ENCODE results near the gene PLAC9.
"Not testable (repeated sequence)": the region's sequence is repeated elsewhere in the genome, so short reads cannot be mapped to it uniquely, and the experiment has no call there.

PLAC9 gene

GRCh38 chr10:80132299-80133139 lies at the start of gene PLAC9:
TSS of gene PLAC9 (plus strand) at chr10:80132730. CDS start at chr10:80132763, 33 bp downstream.
- DNase-seq (ENCODE audit: low read depth), result no peak

- DNase-seq (ENCODE audit: low read depth), result no peak
Observed at GRCh38 chr10:80090121-80090520, 42.4 kb upstream of the PLAC9 start.

GRCh38 chr10:80094231-80094630 lies 38.3 kb upstream of the PLAC9 start:
- DNase-seq (ENCODE audit: low read depth), result no peak

- DNase-seq (ENCODE audit: low read depth), result not testable (repeated sequence)
Observed at GRCh38 chr10:80098272-80098671, 34.3 kb upstream of the PLAC9 start.

GRCh38 chr10:80099295-80099694 lies 33.2 kb upstream of the PLAC9 start:
- not testable (repeated sequence) for DNase-seq (ENCODE audit: low read depth)

GRCh38 chr10:80100116-80100515 lies 32.4 kb upstream of the PLAC9 start:
- no peak for DNase-seq (ENCODE audit: low read depth)

GRCh38 chr10:80100861-80101695 lies 31.5 kb upstream of the PLAC9 start:
- no peak for DNase-seq (ENCODE audit: low read depth)

- DNase-seq (ENCODE audit: low read depth), result peak; percentile 37
Observed at GRCh38 chr10:80104066-80104926, 28.2 kb upstream of the PLAC9 start.

GRCh38 chr10:80108576-80109239 lies 23.8 kb upstream of the PLAC9 start:
- no peak for DNase-seq (ENCODE audit: low read depth)

- DNase-seq (ENCODE audit: low read depth), result no peak
Observed at GRCh38 chr10:80110986-80111385, 21.5 kb upstream of the PLAC9 start.

- DNase-seq (ENCODE audit: low read depth), result no peak
Observed at GRCh38 chr10:80118669-80119068, 13.9 kb upstream of the PLAC9 start.

- DNase-seq (ENCODE audit: low read depth), result no peak
Observed at GRCh38 chr10:80122110-80122710, 10.3 kb upstream of the PLAC9 start.

- no peak for DNase-seq (ENCODE audit: low read depth)
Observed at GRCh38 chr10:80122746-80123145, 9.8 kb upstream of the PLAC9 start.

GRCh38 chr10:80126876-80127275 lies 5.7 kb upstream of the PLAC9 start:
- no peak for DNase-seq (ENCODE audit: low read depth)

- no peak for DNase-seq (ENCODE audit: low read depth)
Observed at GRCh38 chr10:80131499-80131901, 1.0 kb upstream of the PLAC9 start.

GRCh38 chr10:80133206-80133605 lies 676 bp downstream of the PLAC9 start:
- no peak for DNase-seq (ENCODE audit: low read depth)

- DNase-seq (ENCODE audit: low read depth), result not testable (repeated sequence)
Observed at GRCh38 chr10:80133687-80134086, 1.2 kb downstream of the PLAC9 start.

GRCh38 chr10:80136134-80136571 lies 3.6 kb downstream of the PLAC9 start:
- DNase-seq (ENCODE audit: low read depth), result no peak

GRCh38 chr10:80137031-80137862 lies 4.7 kb downstream of the PLAC9 start:
- DNase-seq (ENCODE audit: low read depth), result no peak

- DNase-seq (ENCODE audit: low read depth), result no peak
Observed at GRCh38 chr10:80137920-80138319, 5.4 kb downstream of the PLAC9 start.
